AG08396 (cell line): ENCODE data around the gene COL5A3.
"Not testable (repeated sequence)": the region's sequence is repeated elsewhere in the genome, so short reads cannot be mapped to it uniquely, and the experiment has no call there.

Experiments
- DNase-seq: peaks from one replicate; pipeline ENCODE4 v3.0.0; 2012; ENCODE audit warnings: low spot score, mixed read lengths

COL5A3 gene

GRCh38 chr19:9971166-9971897, 39.0 kb downstream of the COL5A3 start:
- no peak for DNase-seq

GRCh38 chr19:9970481-9970880, 39.8 kb downstream of the COL5A3 start:
- no peak for DNase-seq

GRCh38 chr19:9969688-9969975, 40.7 kb downstream of the COL5A3 start:
- DNase-seq = no peak

GRCh38 chr19:9968820-9969687, 41.2 kb downstream of the COL5A3 start:
- no peak for DNase-seq

GRCh38 chr19:9967326-9967725, 43.0 kb downstream of the COL5A3 start:
- DNase-seq = no peak

- no peak for DNase-seq
These were observed 43.9 kb downstream of the COL5A3 start for GRCh38 chr19:9966448-9966847.

GRCh38 chr19:9966024-9966423, 44.3 kb downstream of the COL5A3 start:
- DNase-seq = no peak

GRCh38 chr19:9962623-9963290, 47.5 kb downstream of the COL5A3 start:
- no peak for DNase-seq

GRCh38 chr19:9961103-9961502, 49.2 kb downstream of the COL5A3 start:
- DNase-seq = no peak

GRCh38 chr19:9958379-9958821, 51.9 kb downstream of the COL5A3 start:
- peak; percentile 83 for DNase-seq

- no peak for DNase-seq
These were observed 53.3 kb downstream of the COL5A3 start for GRCh38 chr19:9956956-9957355.

- DNase-seq = no peak
These were observed 56.3 kb downstream of the COL5A3 start for GRCh38 chr19:9953802-9954542.

- no peak for DNase-seq
These were observed 58.0 kb downstream of the COL5A3 start for GRCh38 chr19:9952276-9952675.

GRCh38 chr19:9947441-9947840, 62.9 kb downstream of the COL5A3 start:
- DNase-seq = no peak

GRCh38 chr19:9946528-9947125, 63.7 kb downstream of the COL5A3 start:
- DNase-seq = not testable (repeated sequence)

GRCh38 chr19:9945319-9945966, 64.9 kb downstream of the COL5A3 start:
- peak; percentile 91 for DNase-seq

- no peak for DNase-seq
These were observed 66.6 kb downstream of the COL5A3 start for GRCh38 chr19:9943744-9944143.

- DNase-seq = no peak
These were observed 68.6 kb downstream of the COL5A3 start for GRCh38 chr19:9941671-9942070.

- DNase-seq = no peak
These were observed 69.1 kb downstream of the COL5A3 start for GRCh38 chr19:9941231-9941630.

- DNase-seq = no peak
These were observed 69.5 kb downstream of the COL5A3 start for GRCh38 chr19:9940778-9941177.

- peak; percentile 50 for DNase-seq
These were observed 70.9 kb downstream of the COL5A3 start for GRCh38 chr19:9939301-9939913.
